ENCODE results near the gene AP3B1. TPM values are rescaled to one million over a fixed set of nuclear protein-coding genes. Genes with fewer than 3 reads are reported as not detected.

AP3B1 gene, protein sequence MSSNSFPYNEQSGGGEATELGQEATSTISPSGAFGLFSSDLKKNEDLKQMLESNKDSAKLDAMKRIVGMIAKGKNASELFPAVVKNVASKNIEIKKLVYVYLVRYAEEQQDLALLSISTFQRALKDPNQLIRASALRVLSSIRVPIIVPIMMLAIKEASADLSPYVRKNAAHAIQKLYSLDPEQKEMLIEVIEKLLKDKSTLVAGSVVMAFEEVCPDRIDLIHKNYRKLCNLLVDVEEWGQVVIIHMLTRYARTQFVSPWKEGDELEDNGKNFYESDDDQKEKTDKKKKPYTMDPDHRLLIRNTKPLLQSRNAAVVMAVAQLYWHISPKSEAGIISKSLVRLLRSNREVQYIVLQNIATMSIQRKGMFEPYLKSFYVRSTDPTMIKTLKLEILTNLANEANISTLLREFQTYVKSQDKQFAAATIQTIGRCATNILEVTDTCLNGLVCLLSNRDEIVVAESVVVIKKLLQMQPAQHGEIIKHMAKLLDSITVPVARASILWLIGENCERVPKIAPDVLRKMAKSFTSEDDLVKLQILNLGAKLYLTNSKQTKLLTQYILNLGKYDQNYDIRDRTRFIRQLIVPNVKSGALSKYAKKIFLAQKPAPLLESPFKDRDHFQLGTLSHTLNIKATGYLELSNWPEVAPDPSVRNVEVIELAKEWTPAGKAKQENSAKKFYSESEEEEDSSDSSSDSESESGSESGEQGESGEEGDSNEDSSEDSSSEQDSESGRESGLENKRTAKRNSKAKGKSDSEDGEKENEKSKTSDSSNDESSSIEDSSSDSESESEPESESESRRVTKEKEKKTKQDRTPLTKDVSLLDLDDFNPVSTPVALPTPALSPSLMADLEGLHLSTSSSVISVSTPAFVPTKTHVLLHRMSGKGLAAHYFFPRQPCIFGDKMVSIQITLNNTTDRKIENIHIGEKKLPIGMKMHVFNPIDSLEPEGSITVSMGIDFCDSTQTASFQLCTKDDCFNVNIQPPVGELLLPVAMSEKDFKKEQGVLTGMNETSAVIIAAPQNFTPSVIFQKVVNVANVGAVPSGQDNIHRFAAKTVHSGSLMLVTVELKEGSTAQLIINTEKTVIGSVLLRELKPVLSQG
- total RNA-seq (2014; rRNA removed; shearing (Covaris generic)) = 28.4 and 30.3 TPM in 2 replicates
- polyA plus RNA-seq (2015; cell fraction: cytosol; rRNA removed) = 24.8 and 34.5 TPM in 2 replicates
- 59.1 and 68.1 TPM in 2 replicates for polyA plus RNA-seq (2015; cell fraction: nucleus; rRNA removed)

DNA sequence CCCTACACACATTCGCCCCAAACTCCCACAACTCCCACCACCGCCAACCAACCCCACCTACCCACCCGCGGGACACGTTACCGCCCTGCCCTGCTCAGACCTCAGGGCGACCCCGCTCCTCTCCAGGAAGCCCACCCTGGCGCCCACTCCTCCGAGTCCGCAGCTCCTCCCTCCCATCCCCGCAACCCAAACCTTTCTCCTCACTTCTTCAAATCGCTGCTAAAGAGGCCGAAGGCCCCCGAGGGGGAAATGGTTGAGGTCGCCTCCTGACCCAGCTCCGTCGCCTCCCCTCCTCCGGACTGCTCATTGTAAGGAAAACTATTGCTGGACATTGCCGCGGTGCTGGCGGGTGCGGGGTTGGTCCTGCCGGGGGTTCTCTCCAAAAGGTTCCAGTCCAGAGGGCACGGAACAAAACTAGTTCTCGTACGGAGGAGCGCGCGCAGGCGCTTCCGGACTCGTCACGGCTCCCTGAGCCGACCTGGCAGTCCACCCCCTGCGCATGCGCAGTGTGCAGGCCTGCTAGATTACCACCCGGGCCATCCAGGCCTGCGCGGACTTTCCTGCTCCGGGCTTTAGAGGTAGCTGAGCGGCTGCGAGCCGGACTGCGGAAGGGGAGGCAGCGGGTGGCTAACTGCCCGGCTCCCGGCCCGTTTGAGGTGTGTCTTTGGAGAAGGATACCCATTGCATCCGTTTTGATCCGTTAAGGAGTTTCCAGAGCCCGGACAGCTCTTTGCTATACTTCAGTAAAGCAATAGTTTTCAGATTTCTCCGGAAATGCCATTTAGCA lies at the start of gene AP3B1:
TSS of gene AP3B1 (minus strand) at position 451 of the 787 bp plus-strand sequence. CDS start at position 332, 119 bp downstream.
- DNase-seq (ENCODE audit: low read depth) = peak; percentile 98

DNA sequence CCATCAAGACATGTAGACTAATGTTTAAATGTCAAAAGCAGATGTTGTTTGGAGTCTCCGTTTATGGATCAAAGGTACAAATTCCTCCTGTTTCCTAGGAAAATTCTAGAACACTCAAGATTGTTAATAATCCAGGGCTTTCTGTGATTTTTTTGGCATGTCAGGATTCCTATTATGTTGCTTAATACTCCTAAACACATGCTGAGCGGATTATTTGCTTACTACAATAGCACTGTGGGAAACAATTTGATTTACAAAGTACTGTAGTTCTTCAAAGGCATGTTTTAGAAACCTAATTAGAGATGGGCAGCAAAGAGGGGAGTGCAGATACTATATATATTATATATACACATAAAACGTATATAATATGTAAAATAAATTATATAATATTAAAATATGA lies 46.9 kb upstream of the AP3B1 start:
- no peak for DNase-seq (ENCODE audit: low read depth)

DNA sequence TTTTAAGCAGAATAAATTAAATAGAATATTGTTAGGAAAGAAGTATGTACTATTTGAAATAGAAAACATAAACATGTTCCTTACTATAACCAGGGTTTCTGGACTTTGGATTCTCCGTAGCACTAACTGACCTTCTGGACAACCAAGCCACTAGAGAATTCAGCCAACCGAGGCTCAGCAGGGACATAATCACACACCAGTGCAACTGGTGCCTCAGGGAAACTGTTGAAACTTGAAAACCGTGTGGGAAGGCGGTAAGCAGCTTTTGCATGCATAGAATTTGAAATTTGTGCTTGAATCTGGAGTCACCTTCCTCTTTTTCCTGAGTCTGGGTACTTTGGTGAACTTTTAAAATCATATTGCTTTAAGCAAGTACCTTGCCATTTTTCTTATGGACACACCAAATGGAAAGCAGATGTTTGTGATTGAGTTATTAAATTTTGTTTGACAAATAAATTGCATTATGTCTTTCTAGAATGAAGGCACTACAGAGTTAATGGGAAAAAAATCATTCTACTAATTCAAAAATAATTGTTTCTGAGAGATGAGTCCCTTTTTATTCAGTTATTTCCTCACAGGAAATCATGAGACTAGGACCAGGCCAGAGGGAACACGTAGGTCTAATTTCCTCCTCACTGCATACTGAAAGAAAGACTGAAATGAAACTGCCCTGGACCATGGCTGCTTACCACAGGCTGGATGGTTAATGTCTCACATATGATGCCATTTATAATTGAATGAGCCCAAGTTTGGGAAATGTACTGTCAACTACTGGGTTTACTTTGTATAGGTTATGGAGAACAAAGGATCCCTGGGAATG lies 45.3 kb upstream of the AP3B1 start:
- DNase-seq (ENCODE audit: low read depth) = no peak

DNA sequence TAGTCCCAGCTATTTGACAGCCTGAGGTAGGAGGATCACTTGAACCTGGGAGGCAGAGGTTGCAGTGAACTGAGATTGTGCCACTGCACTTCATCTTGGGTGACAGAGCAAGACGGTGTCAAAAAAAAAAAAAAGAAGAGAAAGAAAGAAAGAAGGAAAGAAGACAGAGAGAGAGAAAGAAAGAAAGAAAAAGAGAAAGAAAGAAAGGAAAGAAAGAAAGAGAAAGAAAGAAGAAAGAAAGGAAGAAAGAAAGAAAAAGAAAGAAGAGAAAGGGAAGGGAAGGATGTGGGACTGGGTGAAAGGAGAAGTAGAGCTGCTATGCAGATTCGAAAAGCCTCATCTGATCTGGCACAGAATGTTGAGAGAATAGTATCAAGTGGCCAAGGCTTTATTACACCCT lies 42.2 kb upstream of the AP3B1 start:
- no peak for DNase-seq (ENCODE audit: low read depth)

DNA sequence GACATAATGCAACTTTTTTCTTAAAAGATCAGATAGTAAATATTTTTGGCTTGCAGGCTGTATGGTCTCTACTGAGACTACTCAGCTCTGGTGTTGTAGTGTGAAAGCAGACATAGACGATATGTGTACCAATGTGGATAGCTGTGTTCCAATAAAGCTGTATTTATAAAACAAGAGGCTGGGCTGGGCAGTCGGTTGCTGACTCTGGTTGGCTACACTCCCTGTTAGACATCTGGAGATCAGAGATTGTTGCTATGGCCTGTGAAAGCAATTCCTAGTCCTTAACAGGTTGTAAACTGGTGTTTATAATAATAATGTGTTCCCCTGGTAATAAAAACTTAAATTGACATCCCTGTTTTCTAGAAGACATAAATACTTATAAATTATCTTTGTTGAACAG lies 41.5 kb upstream of the AP3B1 start:
- no peak for DNase-seq (ENCODE audit: low read depth)

DNA sequence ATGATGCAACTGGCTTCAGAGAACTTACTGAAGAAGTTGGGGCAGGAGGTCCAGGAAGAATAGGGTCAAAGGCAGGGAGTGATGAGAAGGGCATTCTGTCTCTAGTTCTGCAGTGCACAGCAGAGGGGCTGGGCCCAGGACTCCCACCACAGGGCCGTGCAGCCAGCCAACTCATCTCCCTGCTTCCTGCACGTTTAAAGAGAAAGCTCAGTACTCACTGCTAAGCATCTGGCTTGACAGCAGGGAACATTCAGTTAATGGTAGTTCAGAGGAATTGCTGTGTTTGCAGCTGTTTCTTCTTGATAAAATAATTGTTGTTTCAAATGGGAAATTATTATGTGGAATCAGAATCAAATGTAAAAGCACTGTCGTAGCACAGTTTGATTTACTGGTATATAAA lies 40.3 kb upstream of the AP3B1 start:
- no peak for DNase-seq (ENCODE audit: low read depth)

DNA sequence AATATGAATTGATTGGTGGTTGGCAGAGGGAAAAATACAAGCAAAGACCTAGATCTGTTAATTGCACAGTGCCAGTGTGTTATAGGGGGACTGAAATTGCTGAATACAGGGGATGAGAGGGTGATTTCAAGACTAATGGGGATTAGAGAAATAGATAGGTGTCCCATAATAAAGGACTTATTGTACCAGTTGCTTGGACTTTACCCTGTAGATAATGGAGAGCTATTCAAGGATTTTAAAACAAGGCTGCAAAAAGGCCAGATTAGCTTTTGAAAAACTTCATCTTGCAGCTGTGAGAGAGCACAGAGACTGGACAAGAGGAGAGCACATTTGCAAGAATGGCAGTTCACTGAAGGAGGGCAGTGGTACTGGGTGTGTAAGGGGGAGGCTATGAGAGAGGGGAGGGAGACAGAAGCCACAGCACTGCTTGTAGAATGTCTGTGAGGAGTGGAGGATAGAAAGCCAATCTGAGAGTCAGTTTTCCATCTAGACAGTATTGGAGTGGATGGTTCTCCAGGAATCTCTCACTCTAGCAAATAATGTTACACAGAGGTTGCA lies 37.1 kb upstream of the AP3B1 start:
- DNase-seq (ENCODE audit: low read depth) = no peak

DNA sequence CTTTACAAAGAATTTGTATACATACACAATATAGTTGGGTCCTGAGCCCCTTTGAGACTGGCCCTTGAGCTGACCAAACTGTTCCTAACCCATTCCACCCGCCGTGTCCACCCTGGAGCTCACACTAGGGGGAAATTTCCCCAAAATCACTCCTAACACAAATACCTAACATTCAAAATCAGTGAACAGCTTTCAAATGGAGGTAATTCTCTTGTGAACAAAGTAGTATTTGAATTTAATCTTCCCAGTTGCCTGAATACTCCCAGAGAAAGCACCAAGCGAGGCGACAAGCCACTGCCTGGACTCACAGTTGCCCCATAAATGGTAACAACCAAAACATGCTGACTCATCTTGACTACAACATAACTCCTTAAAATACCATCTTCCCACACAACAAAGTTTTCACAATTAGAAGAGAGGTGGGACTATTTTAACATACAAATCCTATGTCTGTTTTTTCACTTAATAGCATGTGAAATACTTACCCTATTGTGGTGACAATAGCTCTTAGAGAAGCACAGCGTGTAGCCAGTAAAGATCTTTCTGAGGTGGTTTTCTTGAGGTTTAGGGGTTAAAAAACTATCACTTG lies 34.2 kb upstream of the AP3B1 start:
- no peak for DNase-seq (ENCODE audit: low read depth)

DNA sequence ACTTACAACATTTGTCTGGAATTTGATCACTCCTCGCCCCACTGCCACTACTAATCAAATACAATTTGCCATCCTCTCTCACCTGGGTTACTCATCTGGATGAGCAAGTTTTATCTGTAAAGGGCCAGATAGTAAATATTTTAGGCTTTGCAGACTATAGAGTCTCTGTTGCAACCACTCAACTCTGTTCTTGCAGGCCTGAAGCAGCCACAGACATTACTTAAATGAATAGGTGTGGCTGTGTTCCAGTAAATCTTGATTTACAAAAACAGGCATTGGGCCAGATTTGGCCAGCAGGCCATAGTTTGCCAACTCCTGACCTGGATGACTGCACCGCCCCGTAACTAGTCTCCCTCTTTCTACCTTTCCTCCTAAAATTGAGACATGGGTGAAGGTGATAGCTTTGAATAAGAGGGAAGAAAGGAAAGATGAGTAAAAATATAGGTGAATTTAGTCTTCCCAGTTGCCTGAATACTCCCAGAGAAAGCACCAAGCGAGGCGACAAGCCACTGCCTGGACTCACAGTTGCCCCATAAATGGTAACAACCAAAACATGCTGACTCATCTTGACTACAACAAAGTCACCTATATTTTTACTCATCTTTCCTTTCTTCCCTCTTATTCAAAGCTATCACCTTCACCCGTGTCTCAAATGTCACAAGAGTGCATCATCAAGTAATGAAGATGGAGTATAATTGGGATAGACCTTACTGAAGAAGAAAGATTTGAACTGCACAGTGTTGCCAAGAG lies 33.4 kb upstream of the AP3B1 start:
- DNase-seq (ENCODE audit: low read depth) = no peak

DNA sequence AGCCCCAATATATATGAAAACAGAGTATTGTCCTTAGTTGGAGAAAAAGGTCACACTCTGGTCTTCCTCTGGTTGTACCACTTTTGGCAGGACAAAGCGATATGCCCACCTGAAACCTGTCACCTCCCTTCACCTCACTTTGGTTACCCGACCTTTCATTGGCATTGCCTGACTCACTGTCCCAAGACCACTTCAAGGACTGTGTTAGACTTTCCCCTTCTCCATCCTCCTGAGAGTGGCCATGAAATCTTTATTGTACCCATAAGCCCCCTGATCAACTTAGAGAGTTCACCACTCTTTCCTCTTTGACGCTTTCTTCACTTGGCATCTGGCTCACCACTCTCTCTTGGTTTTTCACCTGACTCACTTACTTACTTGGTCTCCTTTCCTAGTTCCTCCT lies 32.4 kb upstream of the AP3B1 start:
- DNase-seq (ENCODE audit: low read depth) = no peak

DNA sequence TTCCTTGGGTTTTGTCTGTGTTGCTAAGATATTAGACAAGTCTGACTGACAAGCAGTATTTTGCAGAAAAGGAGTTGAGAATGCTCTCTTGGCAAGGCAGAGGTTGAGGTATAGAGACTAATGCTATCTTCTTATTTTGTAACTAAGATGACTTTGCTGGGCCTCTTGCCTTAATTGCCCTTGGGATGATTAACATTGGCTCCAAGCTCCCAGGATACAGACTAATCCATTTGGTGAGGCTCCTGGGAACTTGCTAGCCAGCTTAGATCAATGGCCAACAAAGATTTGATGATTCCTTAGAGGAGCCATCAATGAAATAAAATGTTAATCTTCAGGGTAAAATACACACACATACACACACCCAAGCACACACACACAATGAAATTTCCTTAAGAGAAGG lies 28.7 kb upstream of the AP3B1 start:
- DNase-seq (ENCODE audit: low read depth) = no peak

DNA sequence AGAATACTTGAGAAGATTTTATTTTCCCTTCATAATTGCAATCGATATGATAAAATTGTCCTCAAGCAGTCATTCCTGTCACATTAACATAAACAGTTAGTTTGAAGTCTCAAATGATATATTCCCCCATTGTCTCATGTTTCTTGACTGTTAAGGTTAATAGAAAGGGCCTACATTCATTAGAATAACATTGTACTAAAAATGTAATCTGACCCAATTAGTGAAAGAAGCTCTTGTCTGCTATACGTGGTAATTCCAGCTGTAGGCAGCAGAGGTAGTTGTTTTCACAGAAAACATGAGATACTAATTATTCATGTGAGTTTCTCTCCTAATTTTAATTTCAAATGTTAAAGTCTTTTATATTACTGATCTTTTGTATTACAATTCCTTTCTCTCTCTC lies 25.9 kb upstream of the AP3B1 start:
- no peak for DNase-seq (ENCODE audit: low read depth)

DNA sequence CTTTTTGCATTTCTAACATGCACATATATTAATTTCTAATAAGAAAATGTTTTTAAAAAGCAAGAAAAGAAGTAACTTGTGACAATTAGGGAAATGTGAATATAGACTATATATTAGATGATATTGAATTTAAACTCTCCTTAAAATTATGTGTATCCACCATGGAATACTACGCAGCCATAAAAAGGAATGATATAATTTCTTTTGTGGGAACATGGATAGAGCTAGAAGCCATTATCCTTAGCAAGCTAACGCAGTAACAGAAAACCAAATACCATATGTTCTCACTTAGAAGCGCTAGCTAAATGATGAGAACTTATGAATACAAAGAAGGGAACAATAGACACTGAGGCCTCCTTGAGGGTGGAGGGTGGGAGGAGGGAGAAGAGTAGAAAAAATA lies 23.8 kb upstream of the AP3B1 start:
- no peak for DNase-seq (ENCODE audit: low read depth)

DNA sequence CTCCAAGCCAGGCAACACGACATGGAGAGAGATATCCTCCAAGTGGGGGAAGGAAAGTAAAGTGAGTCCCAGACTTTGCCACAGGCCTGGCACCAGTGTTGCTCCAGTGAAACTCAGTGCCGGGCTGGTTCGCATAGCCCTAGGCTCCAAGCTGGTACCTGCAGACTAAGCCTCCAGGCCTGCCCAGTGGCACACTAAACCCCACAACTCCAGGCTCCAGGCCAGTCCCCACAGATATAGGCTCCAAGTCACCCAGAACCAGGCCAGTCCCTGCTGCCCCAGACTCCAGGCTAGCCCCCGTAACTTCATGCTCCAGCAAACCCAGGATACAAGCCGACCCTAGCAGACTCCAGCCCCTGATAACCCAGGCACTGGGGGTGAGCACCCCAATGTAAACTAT lies 23.0 kb upstream of the AP3B1 start:
- no peak for DNase-seq (ENCODE audit: low read depth)

DNA sequence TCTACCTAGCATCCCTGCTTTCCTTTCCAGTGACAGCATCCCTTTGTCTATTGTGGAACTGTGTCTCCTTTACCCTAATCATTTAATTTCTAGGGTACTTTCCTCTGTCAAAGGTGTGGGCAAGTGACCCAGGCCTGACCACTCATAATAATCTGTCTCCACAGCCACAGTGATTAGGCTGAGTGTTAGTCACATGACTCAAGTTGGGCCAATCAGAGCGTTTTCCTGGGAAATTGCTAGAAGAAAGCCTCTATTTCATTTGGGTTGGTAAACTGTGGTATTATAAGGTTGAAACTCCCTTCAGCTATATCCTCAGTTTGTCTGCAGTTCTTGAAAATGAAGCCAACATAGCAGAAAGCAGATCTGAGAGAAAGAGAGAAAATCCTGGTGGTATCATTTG lies 14.2 kb upstream of the AP3B1 start:
- DNase-seq (ENCODE audit: low read depth) = no peak

DNA sequence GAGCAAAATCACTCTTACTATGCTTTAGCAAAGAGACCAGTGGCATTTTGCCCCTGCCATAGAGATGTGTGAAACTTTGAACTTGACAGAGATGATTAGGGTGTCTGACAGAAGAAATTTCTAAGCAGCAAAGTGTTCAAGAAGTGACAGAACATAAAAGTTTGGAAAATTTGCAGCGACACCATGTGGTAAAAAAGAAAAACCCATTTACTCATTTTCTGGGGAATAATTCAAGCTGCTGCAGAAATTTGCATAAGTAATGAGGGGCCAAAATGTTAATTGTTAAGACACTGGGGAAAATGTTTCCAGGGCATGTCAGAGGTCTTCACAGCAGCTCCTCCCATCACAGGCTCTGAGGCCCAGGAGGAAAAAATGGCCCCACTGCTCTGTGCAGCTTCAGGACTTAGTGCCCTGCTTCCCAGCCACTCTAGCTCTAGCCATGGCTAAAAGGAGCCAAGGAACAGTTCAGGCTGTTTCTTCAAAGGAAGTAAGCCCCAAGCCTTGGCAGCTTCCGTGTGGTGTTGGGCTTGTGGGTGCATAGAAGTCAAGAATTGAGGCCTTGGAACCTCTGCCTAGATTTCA lies 6.1 kb upstream of the AP3B1 start:
- no peak for DNase-seq (ENCODE audit: low read depth)

DNA sequence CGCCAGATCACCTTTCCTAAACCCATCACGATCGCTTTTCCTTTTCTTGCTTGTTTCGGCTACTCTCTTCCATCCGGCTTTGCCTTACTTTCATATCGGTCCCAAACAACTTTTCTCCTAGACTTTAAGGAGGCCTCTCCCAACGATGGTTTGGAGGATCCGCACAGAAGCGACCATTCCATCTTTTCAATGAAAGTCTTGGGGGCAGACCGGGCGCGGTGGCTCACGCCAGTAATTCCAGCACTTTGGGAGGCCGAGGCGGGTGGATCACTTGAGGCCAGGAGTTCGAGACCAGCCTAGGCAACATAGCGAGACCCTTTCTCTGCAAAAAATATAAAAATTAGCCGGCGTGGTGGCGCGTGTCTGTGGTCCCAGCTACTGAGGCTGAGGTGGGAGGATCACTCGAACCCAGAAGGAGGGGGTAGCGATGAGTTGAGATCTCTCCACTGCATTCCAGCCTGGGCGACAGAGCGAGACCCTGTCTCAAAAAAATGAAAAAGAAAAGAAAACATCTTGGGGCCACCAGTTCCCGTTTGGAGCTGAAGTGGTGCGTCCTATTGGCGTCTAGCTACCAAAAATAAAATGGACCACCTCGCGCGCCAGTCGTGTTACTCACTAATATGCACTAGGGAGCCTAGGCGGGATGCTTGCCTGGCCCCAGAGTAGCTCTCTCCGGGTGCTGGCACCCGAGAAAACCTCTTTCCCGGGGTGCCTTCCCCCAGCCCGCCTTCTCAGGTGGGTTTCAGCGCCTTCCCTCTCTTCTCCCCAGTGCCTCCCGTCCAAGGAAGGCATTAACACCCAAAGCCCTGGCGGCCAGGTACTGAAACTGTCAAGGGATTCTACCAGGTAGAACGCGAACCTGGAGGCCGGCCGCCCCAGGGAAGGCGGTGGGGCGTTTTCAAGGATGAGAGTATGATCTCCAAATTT lies 800 bp upstream of the AP3B1 start:
- peak; percentile 26 for DNase-seq (ENCODE audit: low read depth)
